ENCODE results near the gene MARCKS. TPM values are rescaled to one million over a fixed set of nuclear protein-coding genes. Genes with fewer than 3 reads are reported as not detected.

Gene MARCKS
- polyA plus RNA-seq, 3 donors from 2014 or later = 0.04 to 0.12 TPM; not detected in 1

GRCh38 chr6:113857556-113858479 is 673 bp downstream of the MARCKS start:
- H3K27me3 Mint-ChIP-seq (ENCODE audit: low read depth in 3 of 3) = peaks cover 14 to 38% (median 19%) of the 10 kb centered on the region in 3 donors

DNA sequence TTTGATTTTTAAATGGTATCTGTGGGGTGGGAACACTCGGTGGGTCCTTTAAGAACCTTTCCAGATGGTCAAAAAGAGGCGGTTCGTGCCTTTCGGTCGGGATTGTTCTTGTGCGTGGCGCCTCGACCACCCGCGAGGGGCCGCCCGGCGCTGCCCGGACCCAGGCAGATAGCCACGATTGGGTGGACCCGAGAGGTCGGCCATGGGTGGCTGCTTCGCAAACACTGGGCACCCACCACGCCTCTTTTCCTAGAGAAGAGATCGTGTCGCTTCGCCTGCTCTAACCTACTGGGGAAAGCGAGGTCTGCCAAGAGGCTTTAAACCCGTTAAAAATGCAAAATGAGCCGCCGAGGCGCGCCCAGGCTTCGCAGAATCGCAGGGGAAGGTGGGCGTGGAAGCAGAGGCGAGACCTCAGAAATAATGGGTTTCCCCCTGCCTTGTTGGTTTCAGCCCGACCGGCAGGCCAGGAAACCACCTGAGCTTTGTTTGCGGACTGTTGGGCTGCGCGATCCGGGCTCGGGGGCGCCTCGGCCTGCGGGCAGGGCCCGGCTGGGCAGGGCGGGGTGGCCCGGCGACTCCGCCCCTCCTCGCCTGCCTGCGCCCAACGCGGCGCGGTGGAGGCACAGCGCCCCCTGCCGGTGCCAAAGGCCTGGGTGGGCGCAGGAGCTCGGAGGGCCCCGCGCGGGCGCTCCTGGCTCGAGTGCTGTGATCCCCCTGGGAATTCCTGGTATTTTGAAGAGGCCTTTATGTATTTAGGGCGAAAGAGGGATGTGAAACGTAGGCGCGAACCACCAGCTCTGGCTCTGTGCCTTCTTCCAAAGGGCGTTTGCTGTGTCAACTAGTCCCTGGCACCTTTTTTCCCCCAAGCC is 1.6 kb downstream of the MARCKS start:
- peaks cover 0 to 5% (median 0%) of the 10 kb centered on the region in 3 donors for H3K36me3 Mint-ChIP-seq
- H3K27ac Mint-ChIP-seq = no peak overlapping the region
- peaks cover 0 to 12% (median 4%) of the 10 kb centered on the region in 6 donors for H3K9me3 Mint-ChIP-seq
- peak overlapping the region; percentile 53 to 69 (median 67) for H3K4me3 Mint-ChIP-seq
- peaks cover 14 to 31% (median 16%) of the 10 kb centered on the region in 3 donors for H3K27me3 Mint-ChIP-seq (ENCODE audit: low read depth in 3 of 3)
- H3K4me1 Mint-ChIP-seq = peaks cover 7 to 9% of the 10 kb centered on the region in 2 donors
- peak; percentile 70 to 76 (median 75) for DNase-seq

More at GRCh38 chr6:113857556-113858479, 673 bp downstream of the MARCKS start:
- Mint-ChIP-seq H3K27ac (peak overlapping the region in 2 of 6 donors; percentile 32 to 34), H3K4me3 (no peak overlapping the region), H3K4me1 (peaks cover 7 to 9% of the 10 kb centered on the region in 2 donors), H3K9me3 (peaks cover 0 to 12% (median 4%) of the 10 kb centered on the region in 6 donors), H3K36me3 (peaks cover 0 to 5% (median 0%) of the 10 kb centered on the region in 3 donors)
- DNase-seq = peak in 1 of 3 donors; percentile 10

GRCh38 chr6:113859349-113860180 is 2.4 kb downstream of the MARCKS start:
- Mint-ChIP-seq H3K9me3 (peaks cover 0 to 12% (median 4%) of the 10 kb centered on the region in 6 donors), H3K4me1 (peaks cover 7% of the 10 kb centered on the region in 2 donors), H3K4me3 (peak overlapping the region; percentile 53 to 69 (median 67)), H3K27me3 (ENCODE audit: low read depth in 3 of 3) (peaks cover 10 to 26% (median 14%) of the 10 kb centered on the region in 3 donors), H3K36me3 (peaks cover 0 to 5% (median 0%) of the 10 kb centered on the region in 3 donors), H3K27ac (no peak overlapping the region)
- no peak for DNase-seq

GRCh38 chr6:113860181-113860955 is 3.2 kb downstream of the MARCKS start:
- Mint-ChIP-seq H3K27me3 (ENCODE audit: low read depth in 3 of 3) (peaks cover 9 to 26% (median 14%) of the 10 kb centered on the region in 3 donors), H3K4me3 (peak overlapping the region; percentile 25 to 80 (median 55)), H3K36me3 (peaks cover 0 to 5% (median 0%) of the 10 kb centered on the region in 3 donors), H3K4me1 (peaks cover 6 to 7% of the 10 kb centered on the region in 2 donors), H3K27ac (no peak overlapping the region), H3K9me3 (peaks cover 0 to 12% (median 4%) of the 10 kb centered on the region in 6 donors)
- DNase-seq = no peak

- no peak for DNase-seq
- Mint-ChIP-seq H3K36me3 (peaks cover 0 to 5% (median 0%) of the 10 kb centered on the region in 3 donors), H3K4me3 (no peak overlapping the region), H3K27me3 (ENCODE audit: low read depth in 3 of 3) (peaks cover 9 to 26% (median 14%) of the 10 kb centered on the region in 3 donors), H3K27ac (no peak overlapping the region), H3K4me1 (peaks cover 6 to 7% of the 10 kb centered on the region in 2 donors), H3K9me3 (peaks cover 0 to 12% (median 4%) of the 10 kb centered on the region in 6 donors)
These were observed 5.0 kb downstream of the MARCKS start for GRCh38 chr6:113862112-113862511.

- Mint-ChIP-seq H3K36me3 (no peaks in the 10 kb centered on the region), H3K27me3 (ENCODE audit: low read depth in 3 of 3) (peaks cover 0 to 28% (median 2%) of the 10 kb centered on the region in 3 donors), H3K4me1 (peaks cover 2 to 9% of the 10 kb centered on the region in 2 donors), H3K27ac (no peak overlapping the region), H3K9me3 (no peaks in the 10 kb centered on the region), H3K4me3 (no peak overlapping the region)
- no peak for DNase-seq
These were observed 13.8 kb downstream of the MARCKS start for GRCh38 chr6:113870917-113871316.

DNA sequence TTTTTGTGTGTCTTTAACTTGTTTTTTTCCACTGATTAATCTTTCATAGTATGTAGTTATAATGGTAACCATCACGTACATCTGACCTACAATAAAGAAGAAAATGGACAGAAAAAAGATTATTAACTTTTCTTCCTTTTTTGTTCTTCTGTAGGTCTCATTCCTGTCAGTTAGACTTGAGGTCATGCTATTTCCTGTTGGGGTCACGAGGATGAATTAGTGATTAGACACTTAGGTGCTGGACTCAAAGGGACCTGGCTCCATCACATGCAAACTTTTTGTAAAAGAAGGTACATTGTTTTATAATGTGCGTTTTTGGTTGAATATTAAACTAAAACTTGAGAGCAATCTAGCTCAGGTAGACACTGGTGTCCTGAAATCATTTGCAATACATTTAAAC is 14.8 kb downstream of the MARCKS start:
- no peak overlapping the region for H3K27ac Mint-ChIP-seq
- H3K4me1 Mint-ChIP-seq = peaks cover 2 to 9% of the 10 kb centered on the region in 2 donors
- H3K27me3 Mint-ChIP-seq (ENCODE audit: low read depth in 3 of 3) = peaks cover 0 to 28% (median 2%) of the 10 kb centered on the region in 3 donors
- DNase-seq = no peak
- H3K36me3 Mint-ChIP-seq = no peaks in the 10 kb centered on the region
- no peak overlapping the region for H3K4me3 Mint-ChIP-seq
- no peaks in the 10 kb centered on the region for H3K9me3 Mint-ChIP-seq

- Mint-ChIP-seq H3K27me3 (ENCODE audit: low read depth in 3 of 3) (peaks cover 0 to 22% (median 2%) of the 10 kb centered on the region in 3 donors), H3K9me3 (peaks cover 0 to under 1% (median 0%) of the 10 kb centered on the region in 6 donors), H3K36me3 (no peaks in the 10 kb centered on the region), H3K27ac (no peak overlapping the region), H3K4me1 (peaks cover 2 to 9% of the 10 kb centered on the region in 2 donors), H3K4me3 (peak overlapping the region in 3 of 5 donors; percentile 21 to 58 (median 31))
- DNase-seq = peak in 1 of 3 donors; percentile 7
These were observed 16.0 kb downstream of the MARCKS start for GRCh38 chr6:113873043-113873667.

DNA sequence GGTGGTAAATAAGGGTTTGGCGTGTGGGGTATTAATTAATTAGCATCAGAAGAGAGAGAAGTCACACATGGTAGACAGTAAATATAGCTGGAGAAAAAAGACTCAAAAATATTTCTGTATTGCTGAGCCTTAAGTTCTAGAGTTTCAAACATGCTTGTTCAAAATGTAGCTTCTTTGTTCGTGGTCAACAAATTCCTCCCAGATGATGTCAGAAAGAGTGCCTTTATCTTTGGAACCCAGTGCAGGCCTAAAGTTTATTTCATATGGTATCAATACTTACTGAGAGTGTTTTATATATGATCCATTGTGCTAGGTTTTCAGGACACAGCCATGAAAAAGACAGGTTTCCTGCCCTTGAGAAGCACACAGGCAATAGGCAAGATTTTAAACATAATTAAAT is 18.3 kb downstream of the MARCKS start:
- DNase-seq = no peak
- Mint-ChIP-seq H3K27ac (no peak overlapping the region), H3K4me3 (no peak overlapping the region), H3K27me3 (ENCODE audit: low read depth in 3 of 3) (peaks cover 0 to 19% (median 1%) of the 10 kb centered on the region in 3 donors), H3K36me3 (no peaks in the 10 kb centered on the region), H3K9me3 (peaks cover 0 to 2% (median 0%) of the 10 kb centered on the region in 6 donors), H3K4me1 (peaks cover 2 to 9% of the 10 kb centered on the region in 2 donors)

GRCh38 chr6:113876695-113877094 is 19.6 kb downstream of the MARCKS start:
- Mint-ChIP-seq H3K4me3 (no peak overlapping the region), H3K27me3 (ENCODE audit: low read depth in 3 of 3) (peaks cover 0 to 20% (median 1%) of the 10 kb centered on the region in 3 donors), H3K9me3 (peaks cover 0 to 2% (median 0%) of the 10 kb centered on the region in 6 donors), H3K4me1 (peaks cover 2 to 9% of the 10 kb centered on the region in 2 donors), H3K36me3 (no peaks in the 10 kb centered on the region), H3K27ac (no peak overlapping the region)
- no peak for DNase-seq

- Mint-ChIP-seq H3K4me1 (no peaks in the 10 kb centered on the region), H3K9me3 (peaks cover 0 to 4% (median 0%) of the 10 kb centered on the region in 6 donors), H3K27me3 (ENCODE audit: low read depth in 3 of 3) (peaks cover 0 to 16% (median 1%) of the 10 kb centered on the region in 3 donors), H3K4me3 (no peak overlapping the region), H3K36me3 (no peaks in the 10 kb centered on the region), H3K27ac (no peak overlapping the region)
- no peak for DNase-seq
These were observed 22.3 kb downstream of the MARCKS start for GRCh38 chr6:113879186-113880096.
